Stimulated activated CD8-positive, alpha-beta memory T cell treated with anti-CD3 and anti-CD28 coated beads, Interleukin-7, amount 100 ng/mL, for 4 hours (primary cell): Measurements from ENCODE around the gene OSER1.
"Not testable (repeated sequence)": the region's sequence is repeated elsewhere in the genome, so short reads cannot be mapped to it uniquely, and the experiment has no call there.

Experiments used
- DNase-seq, 2 donors: peaks; one replicate each; pipeline ENCODE4 v3.0.0-alpha.2; 2020; ENCODE audit warnings: low read depth in 2 of 2

The OSER1 gene

GRCh38 chr20:44200983-44201382 lies 9.6 kb downstream of the OSER1 start:
- no peak for DNase-seq

GRCh38 chr20:44200371-44200770 lies 10.2 kb downstream of the OSER1 start:
- no peak for DNase-seq

- no peak for DNase-seq
Observed at GRCh38 chr20:44199877-44200276, 10.7 kb downstream of the OSER1 start.

GRCh38 chr20:44198872-44199271 lies 11.7 kb downstream of the OSER1 start:
- DNase-seq: no peak

- DNase-seq: no peak
Observed at GRCh38 chr20:44196271-44196670, 14.3 kb downstream of the OSER1 start.

- no peak for DNase-seq
Observed at GRCh38 chr20:44195605-44196004, 15.0 kb downstream of the OSER1 start.

GRCh38 chr20:44193801-44194200 lies 16.8 kb downstream of the OSER1 start:
- no peak for DNase-seq

GRCh38 chr20:44191640-44192039 lies 18.9 kb downstream of the OSER1 start:
- DNase-seq: not testable (repeated sequence)

- DNase-seq: not testable (repeated sequence)
Observed at GRCh38 chr20:44190197-44190852, 20.2 kb downstream of the OSER1 start.

GRCh38 chr20:44188752-44189151 lies 21.8 kb downstream of the OSER1 start:
- no peak for DNase-seq

GRCh38 chr20:44187772-44188709 lies 22.5 kb downstream of the OSER1 start:
- no peak for DNase-seq

- no peak for DNase-seq
Observed at GRCh38 chr20:44187054-44187771, 23.4 kb downstream of the OSER1 start, which contains the start of gene JPH2. Gene JPH2 (minus strand): TSS chr20:44187188. CDS start chr20:44186705, 483 bp downstream.

GRCh38 chr20:44186674-44187053 lies 23.9 kb downstream of the OSER1 start:
- DNase-seq: no peak

GRCh38 chr20:44186201-44186600 lies 24.4 kb downstream of the OSER1 start:
- no peak for DNase-seq

- no peak for DNase-seq
Observed at GRCh38 chr20:44185574-44185973, 25.0 kb downstream of the OSER1 start.

GRCh38 chr20:44183282-44183681 lies 27.3 kb downstream of the OSER1 start:
- DNase-seq: no peak

GRCh38 chr20:44182863-44183262 lies 27.7 kb downstream of the OSER1 start:
- DNase-seq: no peak

GRCh38 chr20:44182135-44182765 lies 28.3 kb downstream of the OSER1 start:
- DNase-seq: no peak

GRCh38 chr20:44181611-44182010 lies 29.0 kb downstream of the OSER1 start:
- no peak for DNase-seq

- DNase-seq: no peak
Observed at GRCh38 chr20:44180814-44181213, 29.8 kb downstream of the OSER1 start.

GRCh38 chr20:44176833-44177534 lies 33.6 kb downstream of the OSER1 start:
- DNase-seq: no peak
